HCT116 (cell line): ENCODE results near the gene AMBP. TPM values are rescaled to one million over a fixed set of nuclear protein-coding genes. Genes with fewer than 3 reads are reported as not detected.

Source experiments
- ATAC-seq: fragments of 200-7000 bp; cut with Tn5 transposase; 2 replicates; pipeline ENCODE4 v1.9.1; 2020; ENCODE audit warnings: mild to moderate bottlenecking, moderate library complexity
- BruUV-seq: library from RNA; stranded (reverse); fragments of 400-500 nt; replicated peaks from 2 replicates; lab custom pipeline; 2021; lab: Mats Ljungman, UMichigan
- CTCF ChIA-PET: fragments of 300-600 bp; sonication (Branson Sonifier 250); formaldehyde crosslinking; loops from one replicate; lab custom pipeline; 2021; ENCODE audit warnings: antibody characterized with exemption; lab: Charles Lee
- POLR2A ChIA-PET: fragments of 300-600, 350-600 bp; sonication (Branson Sonifier 250); formaldehyde crosslinking; loops from one replicate; lab custom pipeline; 2021; ENCODE audit warnings: antibody characterized with exemption; lab: Charles Lee
- RAD21 ChIA-PET, 2 experiments: fragments of 300-600 bp; sonication (Branson Sonifier 250); formaldehyde crosslinking; loops; one replicate each; lab custom pipeline; 2023; ENCODE audit warnings: low total read pairs in 2 of 2; ENCODE audit not compliant: uncharacterized antibody in 2 of 2, unreplicated experiment in 2 of 2, low non-redundant PET in 1 of 2; lab: Charles Lee
- DNase-seq: peaks from one replicate; pipeline ENCODE4 v3.0.0-alpha.2; 2010; ENCODE audit warnings: low read depth, low spot score
- H2AFZ ChIP-seq: fragments of 200-600 bp; shearing (Covaris generic), sonication (generic); 2 replicates; pipeline ENCODE4 v1.6.1; 2017; ENCODE audit warnings: low read depth, mixed run types, mixed read lengths, antibody characterized with exemption, low read length; ENCODE audit not compliant: poor library complexity, severe bottlenecking
- H3K27ac ChIP-seq: 2 replicates; pipeline ENCODE4 v1.5.1; 2012; ENCODE audit warnings: low read depth, low read length
- H3K27me3 ChIP-seq: fragments of 200-600 bp; sonication (generic); 2 replicates; pipeline ENCODE4 v1.6.1; 2016; ENCODE audit warnings: mixed run types, low read length, mixed read lengths; ENCODE audit not compliant: insufficient read depth
- H3K36me3 ChIP-seq, 2 experiments: fragments of 200-500 bp in 1 of 2; fragments of 200-600 bp in 1 of 2; sonication (Bioruptor generic) in 1 of 2; sonication (generic) in 1 of 2; 2 replicates each; pipeline versions ENCODE4 v1.5.1 to v1.6.1; 2014 to 2016; ENCODE audit warnings: low read length in 2 of 2, inconsistent platforms in 1 of 2, mixed read lengths in 1 of 2, mixed run types in 1 of 2; ENCODE audit not compliant: insufficient read depth in 2 of 2, control insufficient read depth in 1 of 2
- H3K4me1 ChIP-seq, 2 experiments: fragments of 200-600 bp in 1 of 2; sonication (generic) in 1 of 2; 2 replicates each; pipeline versions ENCODE4 v1.5.1 to v1.6.1; 2012 to 2017; ENCODE audit warnings: low read length in 2 of 2, inconsistent platforms in 1 of 2, mild to moderate bottlenecking in 1 of 2, mixed read lengths in 1 of 2, mixed run types in 1 of 2, moderate library complexity in 1 of 2; ENCODE audit not compliant: insufficient read depth in 2 of 2, control insufficient read depth in 1 of 2
- H3K4me2 ChIP-seq: fragments of 200-600 bp; sonication (generic); 2 replicates; pipeline ENCODE4 v1.6.1; 2017; ENCODE audit warnings: mixed run types, low read length, mixed read lengths
- H3K4me3 ChIP-seq, 2 experiments: fragments of 200-600 bp in 1 of 2; sonication (generic) in 1 of 2; replicated peaks in 1 of 2; 2 replicates each; pipeline ENCODE4 v1.5.1; 2011 to 2016; ENCODE audit warnings: low read length in 2 of 2, control low read depth in 1 of 2, low read depth in 1 of 2, mild to moderate bottlenecking in 1 of 2, mixed read lengths in 1 of 2, mixed run types in 1 of 2
- H3K79me2 ChIP-seq: fragments of 200-600 bp; sonication (generic); 2 replicates; pipeline ENCODE4 v1.6.1; 2017; ENCODE audit warnings: mild to moderate bottlenecking, mixed run types, low read length, moderate library complexity, mixed read lengths; ENCODE audit not compliant: insufficient read depth
- H3K9ac ChIP-seq: fragments of 200-600 bp; sonication (generic); 2 replicates; pipeline ENCODE4 v1.6.1; 2016; ENCODE audit warnings: low read length, mixed read lengths
- H3K9me2 ChIP-seq: fragments of 200-600 bp; sonication (generic), shearing (Covaris generic); 2 replicates; pipeline ENCODE4 v1.6.1; 2017; ENCODE audit warnings: mixed run types, mild to moderate bottlenecking, moderate library complexity; ENCODE audit not compliant: insufficient read depth
- H3K9me3 ChIP-seq, 2 experiments: fragments of 200-500 bp in 1 of 2; fragments of 200-600 bp in 1 of 2; sonication (Bioruptor generic) in 1 of 2; sonication (generic) in 1 of 2; 2 replicates each; pipeline ENCODE4 v1.6.1; 2014 to 2017; ENCODE audit warnings: low read length in 2 of 2, mixed read lengths in 2 of 2, inconsistent platforms in 1 of 2, low read depth in 1 of 2, mild to moderate bottlenecking in 1 of 2, mixed run types in 1 of 2, moderate library complexity in 1 of 2; ENCODE audit not compliant: control insufficient read depth in 1 of 2, insufficient read depth in 1 of 2
- H4K20me1 ChIP-seq: fragments of 200-600 bp; sonication (generic), shearing (Covaris generic); 2 replicates; pipeline ENCODE4 v1.6.1; 2017; ENCODE audit warnings: mixed run types, mild to moderate bottlenecking, moderate library complexity; ENCODE audit not compliant: insufficient read depth
- EGR1 ChIP-seq: IDR thresholded peaks from 2 replicates; pipeline ENCODE4 v1.6.1; 2012; ENCODE audit warnings: low read depth
- EZH2 ChIP-seq: fragments of 200-600 bp; sonication (generic); IDR thresholded peaks from 2 replicates; pipeline ENCODE4 v1.6.1; 2017; ENCODE audit warnings: antibody characterized with exemption, mixed run types
- FOSL1 ChIP-seq: IDR thresholded peaks from 2 replicates; pipeline ENCODE4 v1.6.1; 2012; ENCODE audit warnings: low read depth
- JUND ChIP-seq: IDR thresholded peaks from 2 replicates; pipeline ENCODE4 v1.6.1; 2012
- MAX ChIP-seq: IDR thresholded peaks from 2 replicates; pipeline ENCODE4 v1.6.1; 2012
- POLR2AphosphoS5 ChIP-seq: IDR thresholded peaks from 2 replicates; pipeline ENCODE4 v1.6.1; 2011; ENCODE audit warnings: mild to moderate bottlenecking, low read depth, low read length, moderate library complexity
- intact Hi-C: fragments of 100-400 bp; cut with micrococcal nuclease; formaldehyde crosslinking; loops from 2 replicates; pipeline ENCODE4 v1.10.0; 2022
- total RNA-seq: library from RNA; stranded (reverse); gene quantifications from one replicate; pipeline ENCODE4 v1.2.1, GENCODE V29; 2021; ENCODE audit not compliant: unreplicated experiment
- TF ChIP-seq, protein P1 (sequence below): IDR thresholded peaks from 2 replicates; pipeline ENCODE4 v1.6.1; 2011; ENCODE audit warnings: mild to moderate bottlenecking, low read length, moderate library complexity; ENCODE audit not compliant: insufficient replicate concordance; ENCODE audit errors: extremely low read depth

Gene AMBP
- total RNA-seq, 1 experiment from 2014 or later: 1.9 TPM

DNA sequence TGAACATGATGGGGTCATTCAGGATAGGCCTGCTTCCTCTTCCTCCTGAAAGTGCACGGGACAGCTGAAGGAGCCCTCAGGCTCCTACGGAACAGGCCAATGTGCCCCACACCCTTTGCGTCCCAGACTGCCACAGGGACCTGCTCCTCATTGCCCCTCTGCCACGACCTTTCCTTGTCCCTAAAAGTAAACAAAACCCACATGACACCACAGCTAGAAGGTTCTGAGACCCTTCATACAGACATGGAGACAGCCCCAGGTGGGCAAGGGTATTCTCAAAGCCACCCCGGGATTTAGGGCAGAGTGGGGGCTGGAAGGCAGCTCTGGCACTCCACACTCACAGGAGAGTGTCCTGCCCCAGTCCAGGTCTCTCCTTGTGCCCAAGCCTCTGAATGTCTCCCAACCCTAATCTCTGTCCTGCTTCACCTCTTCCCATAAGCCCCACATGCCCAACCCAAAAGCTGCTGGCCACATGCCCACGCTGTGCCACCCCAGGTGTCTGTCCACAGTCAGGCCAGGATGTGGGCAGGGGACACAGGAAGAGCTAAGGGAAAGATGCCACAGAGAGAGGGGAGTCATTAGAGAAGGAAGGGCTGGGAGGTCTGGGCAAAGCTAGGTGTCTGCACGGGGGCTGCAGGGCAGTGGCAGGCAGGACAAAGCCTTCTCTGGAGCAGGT lies 800 bp downstream of the AMBP start:
- ChIA-PET POLR2A (no interaction called here), CTCF (no interaction called here), RAD21 (no interaction called here)
- H4K20me1 ChIP-seq: no peaks in the 10 kb centered on the region
- no peaks in the 10 kb centered on the region for H3K9me2 ChIP-seq
- H3K79me2 ChIP-seq: no peaks in the 10 kb centered on the region
- H3K4me2 ChIP-seq: no peak overlapping the region
- H3K27ac ChIP-seq: no peak overlapping the region
- no TSS peak for BruUV-seq
- no peaks in the 10 kb centered on the region for H3K36me3 ChIP-seq
- no peaks in the 10 kb centered on the region for H3K9me3 ChIP-seq
- peaks cover 10% of the 10 kb centered on the region for H3K27me3 ChIP-seq
- H3K4me3 ChIP-seq: no peak overlapping the region
- no peak for DNase-seq
- H2AFZ ChIP-seq: no peak overlapping the region
- no peak for ATAC-seq
- TF ChIP-seq POLR2AphosphoS5 (no peak), JUND (no peak), MAX (no peak), FOSL1 (no peak), EGR1 (no peak), EZH2 (no peak)
- TF ChIP-seq, protein P1, sequence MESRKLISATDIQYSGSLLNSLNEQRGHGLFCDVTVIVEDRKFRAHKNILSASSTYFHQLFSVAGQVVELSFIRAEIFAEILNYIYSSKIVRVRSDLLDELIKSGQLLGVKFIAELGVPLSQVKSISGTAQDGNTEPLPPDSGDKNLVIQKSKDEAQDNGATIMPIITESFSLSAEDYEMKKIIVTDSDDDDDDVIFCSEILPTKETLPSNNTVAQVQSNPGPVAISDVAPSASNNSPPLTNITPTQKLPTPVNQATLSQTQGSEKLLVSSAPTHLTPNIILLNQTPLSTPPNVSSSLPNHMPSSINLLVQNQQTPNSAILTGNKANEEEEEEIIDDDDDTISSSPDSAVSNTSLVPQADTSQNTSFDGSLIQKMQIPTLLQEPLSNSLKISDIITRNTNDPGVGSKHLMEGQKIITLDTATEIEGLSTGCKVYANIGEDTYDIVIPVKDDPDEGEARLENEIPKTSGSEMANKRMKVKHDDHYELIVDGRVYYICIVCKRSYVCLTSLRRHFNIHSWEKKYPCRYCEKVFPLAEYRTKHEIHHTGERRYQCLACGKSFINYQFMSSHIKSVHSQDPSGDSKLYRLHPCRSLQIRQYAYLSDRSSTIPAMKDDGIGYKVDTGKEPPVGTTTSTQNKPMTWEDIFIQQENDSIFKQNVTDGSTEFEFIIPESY: no peak
- H3K9ac ChIP-seq: no peak overlapping the region
- no peaks in the 10 kb centered on the region for H3K4me1 ChIP-seq
- intact Hi-C loops: no loop called here
